GM12892 (cell line): Measurements from ENCODE around the gene RAB22A.

ENCODE experiments used
- POLR2A ChIP-seq: IDR thresholded peaks from 2 replicates; pipeline ENCODE4 v1.6.1; 2011; ENCODE audit warnings: low read depth, low read length, control low read depth
- POLR2AphosphoS5 ChIP-seq: IDR thresholded peaks from 2 replicates; pipeline ENCODE4 v1.6.1; 2011; ENCODE audit warnings: low read depth, low read length, control low read depth
- TAF1 ChIP-seq: IDR thresholded peaks from 2 replicates; pipeline ENCODE4 v1.6.1; 2011; ENCODE audit warnings: low read depth, mild to moderate bottlenecking, control low read depth, low read length, borderline replicate concordance

GRCh38 chr20:58378704-58379103, 69.2 kb downstream of the RAB22A start:
- TF ChIP-seq POLR2AphosphoS5 (no peak), POLR2A (no peak), TAF1 (no peak)
